ENCODE results near the gene MAP3K5. TPM values are rescaled to one million over a fixed set of nuclear protein-coding genes. Genes with fewer than 3 reads are reported as not detected.

The MAP3K5 gene
- total and polyA plus RNA-seq, 2 of the 8 experiments (the other 6 are each of a cell fraction or from before 2014, with no cell fraction given), result 0.63 to 2.6 TPM

- TF ChIP-seq E2F6 (IDR thresholded peaks at IDR 0.05) (no peak), BRCA1 (IDR thresholded peaks at IDR 0.05; ENCODE audit: low read depth, low read length) (no peak), RNF2 (IDR thresholded peaks at IDR 0.05; ENCODE audit: borderline replicate concordance, low read depth, low read length, missing control alignments, poor library complexity, severe bottlenecking) (no peak)
Measured at GRCh38 chr6:136612666-136613389, 179.4 kb downstream of the MAP3K5 start (continued).

Measured in H1 (cell line).